HL-60/S4 treated with retinoic acid at 250 ng/mL for 4 days and 3 days (cell line): ENCODE data around the gene ANKRD66.

Source experiments
- in situ Hi-C: fragments of 300-500 bp; cut with MboI; formaldehyde crosslinking; loops from 2 replicates; pipeline ENCODE4 v1.7.0; 2022; ENCODE audit warnings: low sequenced_read_pairs

ANKRD66 gene

GRCh38 chr6:46788791-46789190, 42.1 kb downstream of the ANKRD66 start:
- in situ Hi-C loops = loop anchor here (10.0 kb wide), 1 partner anchor 84 kb away; no protein-coding TSS in a partner anchor

GRCh38 chr6:46789434-46790354, 43.0 kb downstream of the ANKRD66 start:
- in situ Hi-C loops = loop anchor here (10.0 kb wide), 1 partner anchor 85 kb away; no protein-coding TSS in a partner anchor

GRCh38 chr6:46790355-46790874, 43.7 kb downstream of the ANKRD66 start:
- in situ Hi-C loops = no loop called here

- in situ Hi-C loops = no loop called here
These were observed 45.9 kb downstream of the ANKRD66 start for GRCh38 chr6:46792635-46793034.

GRCh38 chr6:46793138-46793537, 46.4 kb downstream of the ANKRD66 start, which contains the start of gene MEP1A:
TSS of gene MEP1A (plus strand) at chr6:46793389. CDS start at chr6:46793399, 10 bp downstream.
- in situ Hi-C loops = no loop called here

- in situ Hi-C loops = no loop called here
These were observed 47.3 kb downstream of the ANKRD66 start for GRCh38 chr6:46794068-46794467.

GRCh38 chr6:46795816-46796215, 49.1 kb downstream of the ANKRD66 start:
- in situ Hi-C loops = no loop called here

- in situ Hi-C loops = no loop called here
These were observed 50.3 kb downstream of the ANKRD66 start for GRCh38 chr6:46796848-46797580.

GRCh38 chr6:46799657-46800056, 52.9 kb downstream of the ANKRD66 start:
- in situ Hi-C loops = no loop called here

- in situ Hi-C loops = no loop called here
These were observed 62.1 kb downstream of the ANKRD66 start for GRCh38 chr6:46808806-46809205.
